Adrenal gland (tissue), 5 donors: Measurements from ENCODE around the gene LCE2A.
"Not testable (repeated sequence)": the region's sequence is repeated elsewhere in the genome, so short reads cannot be mapped to it uniquely, and the experiment has no call there.

Experiments used
- POLR2A ChIP-seq, 2 donors: fragments of 450-650 bp; IDR thresholded peaks; one replicate each; pipeline ENCODE4 v1.6.1; 2017; ENCODE audit warnings: antibody characterized with exemption in 2 of 2, mild to moderate bottlenecking in 2 of 2, moderate library complexity in 1 of 2
- TF ChIP-seq, protein P1 (sequence below), 6 experiments: fragments of 450-650 bp in 4 of 6; fragments of 200-600 bp in 2 of 6; sonication (generic) in 1 of 6; IDR thresholded peaks; 1 replicate in 5 of 6; 2 replicates in 1 of 6; pipeline versions ENCODE4 v1.5.1 to v1.8.0; 2016 to 2021; ENCODE audit warnings: antibody characterized with exemption in 6 of 6, mild to moderate bottlenecking in 2 of 6, moderate library complexity in 1 of 6
- donor health status: DM: no; HTN: no; CAD: no.

DNA sequence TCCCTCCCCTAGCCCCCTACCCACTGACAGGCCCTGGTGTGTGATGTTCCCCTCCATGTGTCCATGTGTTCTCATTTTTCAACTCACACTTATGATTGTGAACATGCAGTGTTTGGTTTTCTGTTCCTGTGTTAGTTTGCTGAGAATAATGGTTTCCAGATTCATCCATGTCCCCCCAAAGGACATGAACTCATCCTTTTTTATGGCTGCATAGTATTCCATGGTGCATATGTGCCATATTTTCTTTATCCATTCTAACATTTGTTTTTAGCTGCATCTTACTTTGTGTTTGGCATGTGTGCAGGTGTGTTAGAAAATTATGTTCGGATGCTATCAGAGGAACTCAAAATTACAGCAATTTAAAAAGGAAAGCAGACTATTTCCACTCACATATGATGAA is 32.0 kb upstream of the LCE2A start:
- TF ChIP-seq, protein P1, sequence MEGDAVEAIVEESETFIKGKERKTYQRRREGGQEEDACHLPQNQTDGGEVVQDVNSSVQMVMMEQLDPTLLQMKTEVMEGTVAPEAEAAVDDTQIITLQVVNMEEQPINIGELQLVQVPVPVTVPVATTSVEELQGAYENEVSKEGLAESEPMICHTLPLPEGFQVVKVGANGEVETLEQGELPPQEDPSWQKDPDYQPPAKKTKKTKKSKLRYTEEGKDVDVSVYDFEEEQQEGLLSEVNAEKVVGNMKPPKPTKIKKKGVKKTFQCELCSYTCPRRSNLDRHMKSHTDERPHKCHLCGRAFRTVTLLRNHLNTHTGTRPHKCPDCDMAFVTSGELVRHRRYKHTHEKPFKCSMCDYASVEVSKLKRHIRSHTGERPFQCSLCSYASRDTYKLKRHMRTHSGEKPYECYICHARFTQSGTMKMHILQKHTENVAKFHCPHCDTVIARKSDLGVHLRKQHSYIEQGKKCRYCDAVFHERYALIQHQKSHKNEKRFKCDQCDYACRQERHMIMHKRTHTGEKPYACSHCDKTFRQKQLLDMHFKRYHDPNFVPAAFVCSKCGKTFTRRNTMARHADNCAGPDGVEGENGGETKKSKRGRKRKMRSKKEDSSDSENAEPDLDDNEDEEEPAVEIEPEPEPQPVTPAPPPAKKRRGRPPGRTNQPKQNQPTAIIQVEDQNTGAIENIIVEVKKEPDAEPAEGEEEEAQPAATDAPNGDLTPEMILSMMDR (IDR thresholded peaks at IDR 0.05): not testable (repeated sequence)
- TF ChIP-seq POLR2A (IDR thresholded peaks at IDR 0.05): not testable (repeated sequence)
